ENCODE data around the gene ATP6AP1.

The ATP6AP1 gene

DNA sequence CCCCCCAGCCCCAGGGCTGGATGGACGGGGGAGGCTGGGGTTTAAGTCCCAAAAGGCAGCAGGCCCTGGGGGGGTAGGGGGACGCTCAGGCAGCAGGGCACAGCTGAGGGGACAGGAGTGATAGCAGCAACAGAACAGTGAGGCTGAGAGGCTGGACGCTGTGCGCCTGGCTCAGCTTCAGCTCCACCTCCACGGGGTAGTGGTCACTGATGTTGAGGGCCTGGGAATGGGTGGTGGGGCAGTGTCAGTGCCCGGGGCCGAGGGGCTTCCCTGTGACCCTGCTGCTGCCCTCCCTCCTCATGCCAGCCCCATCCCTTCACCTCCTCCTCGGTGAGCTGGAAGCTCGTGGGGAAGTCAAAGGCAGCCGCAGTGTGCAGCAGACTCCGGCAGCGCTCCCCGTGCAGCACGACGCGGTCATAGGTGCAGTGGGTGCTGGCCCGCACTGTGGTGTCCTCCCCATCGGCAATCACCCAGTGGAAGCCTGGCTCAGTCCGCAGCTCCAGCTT, 25.8 kb upstream of the ATP6AP1 start:
- H3K27ac ChIP-seq = peak overlapping the region; percentile 97
- TF ChIP-seq, protein P1, sequence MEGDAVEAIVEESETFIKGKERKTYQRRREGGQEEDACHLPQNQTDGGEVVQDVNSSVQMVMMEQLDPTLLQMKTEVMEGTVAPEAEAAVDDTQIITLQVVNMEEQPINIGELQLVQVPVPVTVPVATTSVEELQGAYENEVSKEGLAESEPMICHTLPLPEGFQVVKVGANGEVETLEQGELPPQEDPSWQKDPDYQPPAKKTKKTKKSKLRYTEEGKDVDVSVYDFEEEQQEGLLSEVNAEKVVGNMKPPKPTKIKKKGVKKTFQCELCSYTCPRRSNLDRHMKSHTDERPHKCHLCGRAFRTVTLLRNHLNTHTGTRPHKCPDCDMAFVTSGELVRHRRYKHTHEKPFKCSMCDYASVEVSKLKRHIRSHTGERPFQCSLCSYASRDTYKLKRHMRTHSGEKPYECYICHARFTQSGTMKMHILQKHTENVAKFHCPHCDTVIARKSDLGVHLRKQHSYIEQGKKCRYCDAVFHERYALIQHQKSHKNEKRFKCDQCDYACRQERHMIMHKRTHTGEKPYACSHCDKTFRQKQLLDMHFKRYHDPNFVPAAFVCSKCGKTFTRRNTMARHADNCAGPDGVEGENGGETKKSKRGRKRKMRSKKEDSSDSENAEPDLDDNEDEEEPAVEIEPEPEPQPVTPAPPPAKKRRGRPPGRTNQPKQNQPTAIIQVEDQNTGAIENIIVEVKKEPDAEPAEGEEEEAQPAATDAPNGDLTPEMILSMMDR (conservative IDR thresholded peaks at IDR 0.05) = no peak

DNA sequence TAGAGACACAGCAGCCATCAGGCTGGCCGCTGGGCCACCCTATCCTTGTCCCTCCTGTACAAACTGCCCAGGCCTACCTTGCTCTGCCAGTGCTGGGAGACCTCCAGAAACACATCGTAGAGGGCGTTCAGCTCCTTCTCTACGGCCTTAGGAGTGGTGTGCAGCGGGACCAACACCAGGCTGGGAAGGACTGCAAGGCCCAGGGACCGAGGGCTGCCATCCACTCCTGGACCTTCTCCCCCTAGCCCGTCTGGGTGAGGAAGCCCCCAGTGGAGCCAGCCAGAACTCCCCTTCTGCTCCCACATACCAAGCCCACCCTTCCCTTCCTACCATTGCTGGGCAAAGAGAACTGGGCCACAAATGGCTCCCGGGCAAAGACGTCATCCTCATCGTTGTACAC, 25.3 kb upstream of the ATP6AP1 start:
- TF ChIP-seq, protein P1 (conservative IDR thresholded peaks at IDR 0.05) = no peak
- H3K27ac ChIP-seq = peak overlapping the region; percentile 97; the same call in 1 of the 2 replicates

DNA sequence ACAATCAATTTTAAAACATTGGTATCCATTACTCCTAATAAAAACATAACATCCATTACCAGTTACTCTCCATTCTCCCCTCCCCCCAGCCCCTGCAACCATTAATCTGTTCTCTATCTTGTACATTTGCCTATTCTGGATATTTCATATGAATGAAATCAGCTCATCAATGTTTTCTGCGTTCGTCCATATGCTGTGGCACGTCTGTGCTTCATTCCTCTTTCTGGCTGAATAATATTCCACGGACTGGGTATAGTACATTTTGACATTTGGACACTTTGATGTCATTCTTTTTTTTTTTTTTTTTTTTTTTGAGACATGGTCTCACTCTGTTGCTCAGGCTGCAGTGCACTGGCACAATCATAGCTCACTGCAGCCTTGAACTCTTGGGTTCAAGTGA, 24.6 kb upstream of the ATP6AP1 start:
- no peak overlapping the region for H3K27ac ChIP-seq
- TF ChIP-seq, protein P1 (conservative IDR thresholded peaks at IDR 0.05) = no peak

DNA sequence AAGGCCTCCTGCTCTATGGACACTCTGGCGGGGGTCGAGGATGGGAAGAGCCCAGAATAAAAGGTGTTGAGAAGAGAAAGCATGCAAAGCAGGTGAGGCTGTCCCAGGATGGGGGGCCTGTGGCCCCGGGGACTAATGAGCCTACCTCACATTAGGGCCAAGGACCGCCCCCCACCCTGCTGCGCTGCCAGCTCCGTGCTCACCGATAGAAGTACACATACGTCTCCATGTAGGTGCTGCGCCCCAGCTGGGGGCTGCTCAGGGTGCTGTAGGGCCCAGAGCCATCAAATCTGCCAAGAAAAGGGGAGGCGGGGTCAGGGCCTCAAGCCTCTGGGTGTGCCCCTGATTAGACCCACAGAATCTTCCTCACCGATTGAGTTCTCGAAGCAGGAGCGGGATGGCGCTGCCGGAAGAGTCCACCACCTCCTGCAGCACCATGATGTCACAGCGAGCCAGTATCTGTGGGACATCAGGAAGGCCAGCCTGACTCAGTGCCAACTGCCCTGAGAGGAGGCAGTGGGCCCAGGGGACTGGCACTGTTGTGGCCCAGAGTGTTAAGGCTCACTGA, 23.8 kb upstream of the ATP6AP1 start:
- TF ChIP-seq, protein P1 (conservative IDR thresholded peaks at IDR 0.05) = no peak

DNA sequence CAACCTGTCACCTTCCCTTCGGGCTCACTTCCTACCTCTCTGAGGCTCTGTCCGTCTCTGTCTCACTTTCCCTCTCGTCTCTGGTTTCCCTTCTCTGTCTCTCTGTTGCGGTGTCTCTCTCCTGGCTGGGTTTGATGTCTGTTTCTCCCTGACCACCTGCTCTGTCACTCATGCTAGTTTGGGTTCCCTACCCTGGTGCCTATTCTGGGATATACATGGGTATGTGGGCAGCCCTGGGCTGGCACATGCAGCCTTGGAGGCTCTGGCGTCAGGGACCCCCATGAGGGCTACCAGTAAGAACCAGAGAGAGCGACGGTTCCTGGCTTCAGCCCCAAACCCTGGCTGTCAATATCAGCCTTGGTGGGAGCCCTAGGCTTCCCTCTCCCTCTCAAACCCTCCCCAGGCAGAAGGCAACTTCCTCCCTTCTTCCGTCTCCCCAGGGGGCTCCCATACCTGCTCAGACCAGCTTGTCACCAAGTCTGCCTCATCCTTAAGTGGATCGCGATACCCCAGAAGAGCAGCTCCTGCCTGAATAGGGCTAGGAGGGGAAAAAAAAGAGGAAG, 19.7 kb upstream of the ATP6AP1 start:
- H3K27ac ChIP-seq = no peak overlapping the region
- TF ChIP-seq, protein P1 (conservative IDR thresholded peaks at IDR 0.05) = no peak

More for the DNA sequence above, 23.8 kb upstream of the ATP6AP1 start:
- H3K27ac ChIP-seq = no peak overlapping the region

DNA sequence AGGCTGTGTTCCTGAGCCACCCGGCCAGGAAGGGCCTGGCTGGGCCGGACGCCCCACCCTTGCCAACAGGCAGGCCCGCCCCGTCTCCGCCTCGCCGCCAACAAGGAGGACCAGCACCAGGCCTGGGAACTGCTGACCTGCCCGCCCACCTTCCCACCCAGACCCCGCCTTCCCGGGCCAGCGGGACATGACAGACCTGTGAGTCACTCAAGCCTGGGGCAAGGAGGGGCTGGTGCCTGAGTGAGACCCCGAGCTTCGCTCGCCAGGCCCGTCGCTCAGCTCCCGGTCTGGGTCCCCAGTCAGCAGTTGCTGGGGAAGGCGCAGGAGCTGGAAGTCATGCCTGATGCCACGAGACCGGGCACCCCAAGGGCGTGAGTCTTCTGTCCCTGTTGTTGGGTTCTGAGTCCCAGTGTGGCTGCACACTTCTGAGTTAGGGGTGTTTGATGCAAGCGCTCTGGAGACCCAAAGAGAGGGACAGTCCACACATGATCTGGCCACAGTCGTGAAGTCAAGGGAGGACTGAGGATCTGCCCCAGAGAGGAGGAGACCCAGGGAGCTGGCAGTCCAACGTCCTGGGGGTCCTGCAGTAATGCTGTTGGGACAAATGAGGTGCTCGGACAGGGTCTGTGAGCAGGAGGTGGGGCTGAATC, 19.1 kb upstream of the ATP6AP1 start, which contains the start of gene DNASE1L1:
Gene DNASE1L1, minus strand, starts transcription at position 33 of the 650 bp plus-strand sequence. CDS start 3,686 bp downstream, outside the sequence.
- TF ChIP-seq, protein P1 (conservative IDR thresholded peaks at IDR 0.05) = no peak
- H3K27ac ChIP-seq = peak within 1 kb of the TSS; percentile 90

DNA sequence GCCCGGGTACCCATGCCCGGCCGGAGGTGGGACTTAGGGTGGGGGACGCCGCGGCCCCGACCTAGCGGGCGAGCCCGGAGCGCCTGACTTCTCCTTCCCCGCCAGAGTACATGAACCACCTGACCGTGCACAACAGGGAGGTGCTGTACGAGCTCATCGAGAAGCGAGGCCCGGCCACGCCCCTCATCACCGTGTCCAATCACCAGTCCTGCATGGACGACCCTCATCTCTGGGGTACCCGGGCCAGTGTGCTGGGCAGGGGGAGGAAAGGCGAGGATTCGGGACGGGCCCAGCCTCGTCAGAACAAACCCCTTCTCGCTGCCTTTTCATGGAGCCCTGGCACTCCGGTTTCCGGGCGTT, 16.5 kb upstream of the ATP6AP1 start:
- H3K27ac ChIP-seq = peak overlapping the region; percentile 90
- TF ChIP-seq, protein P1 (conservative IDR thresholded peaks at IDR 0.05) = no peak
